ENCODE measurements around the gene PAX1.

- TF ChIP-seq ZNF274 (IDR thresholded peaks at IDR 0.05; ENCODE audit: low read depth, low read length): no peak
- TF ChIP-seq YY1 (IDR thresholded peaks at IDR 0.05; ENCODE audit: insufficient read depth, insufficient read length): no peak
- TF ChIP-seq SUZ12 (IDR thresholded peaks at IDR 0.05; ENCODE audit: extremely low read depth, insufficient read depth, insufficient read length): no peak
These were observed 19.5 kb upstream of the PAX1 start for GRCh38 chr20:21685981-21686380.
